ENCODE results near the gene ADAM20.

The ADAM20 gene

GRCh38 chr14:70473825-70474224 lies 61.0 kb downstream of the ADAM20 start:
- no peaks in the 10 kb centered on the region for H3K4me1 ChIP-seq (ENCODE audit: control insufficient read depth, insufficient read depth, low read length, poor library complexity, severe bottlenecking)
- no peak overlapping the region for H3K4me3 ChIP-seq (ENCODE audit: insufficient read depth, low read depth, low read length, poor library complexity, severe bottlenecking)
- no peaks in the 10 kb centered on the region for H3K27me3 ChIP-seq (replicated peaks; ENCODE audit: control insufficient read depth, insufficient read depth, low read length, poor library complexity, severe bottlenecking)
- no peak for DNase-seq
- no peak overlapping the region for H3K27ac ChIP-seq (ENCODE audit: insufficient read depth, low read length, poor library complexity, severe bottlenecking)
- H3K36me3 ChIP-seq (ENCODE audit: control insufficient read depth, insufficient read depth, low read length): no peaks in the 10 kb centered on the region
- no peaks in the 10 kb centered on the region for H3K9me3 ChIP-seq (ENCODE audit: control insufficient read depth, low read length)

Data from effector memory CD4-positive, alpha-beta T cell (primary cell).